ENCODE results near the gene FSTL3.

Gene FSTL3

DNA sequence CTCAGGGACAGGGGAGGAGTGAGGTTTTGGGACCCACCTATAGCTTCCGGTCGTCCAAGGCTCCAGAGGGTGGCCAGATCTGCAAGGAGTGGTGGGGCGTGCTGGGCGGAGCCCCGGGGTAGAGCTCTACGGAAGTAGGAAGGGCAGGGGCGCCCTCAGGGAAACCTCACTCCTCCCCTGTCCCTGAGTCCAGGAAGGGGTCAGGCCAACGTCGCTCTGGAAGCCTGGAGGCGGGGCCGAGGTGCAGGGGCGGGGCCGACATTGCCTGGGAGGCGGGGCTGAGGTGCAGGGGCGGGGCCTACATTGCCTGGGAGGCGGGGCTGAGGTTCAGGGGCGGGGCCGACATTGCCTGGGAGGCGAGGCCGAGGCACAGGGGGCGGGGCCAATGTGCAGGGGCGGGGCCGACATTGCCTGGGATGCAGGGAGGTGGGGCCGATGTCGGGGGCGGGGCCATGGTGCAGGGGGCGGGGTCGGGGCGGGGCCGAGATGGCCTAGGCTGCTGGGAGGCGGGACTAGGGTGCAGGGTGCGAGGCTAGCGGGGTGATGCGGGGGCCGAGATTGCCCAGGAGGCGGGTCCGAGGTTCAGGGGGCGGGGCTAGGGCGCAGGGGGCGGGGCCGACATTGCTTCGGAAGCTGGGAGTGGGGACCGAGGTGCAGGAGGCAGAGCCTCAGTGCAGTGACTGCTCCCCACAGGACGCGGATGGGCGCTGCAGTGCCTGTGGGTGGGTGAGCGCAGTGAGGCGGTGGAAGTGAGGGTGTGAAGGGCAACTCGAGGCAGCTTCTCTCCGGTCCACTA is 27.7 kb downstream of the FSTL3 start:
- DNase-seq (ENCODE audit: low spot score) = peak; percentile 81
- TF ChIP-seq, protein P1, sequence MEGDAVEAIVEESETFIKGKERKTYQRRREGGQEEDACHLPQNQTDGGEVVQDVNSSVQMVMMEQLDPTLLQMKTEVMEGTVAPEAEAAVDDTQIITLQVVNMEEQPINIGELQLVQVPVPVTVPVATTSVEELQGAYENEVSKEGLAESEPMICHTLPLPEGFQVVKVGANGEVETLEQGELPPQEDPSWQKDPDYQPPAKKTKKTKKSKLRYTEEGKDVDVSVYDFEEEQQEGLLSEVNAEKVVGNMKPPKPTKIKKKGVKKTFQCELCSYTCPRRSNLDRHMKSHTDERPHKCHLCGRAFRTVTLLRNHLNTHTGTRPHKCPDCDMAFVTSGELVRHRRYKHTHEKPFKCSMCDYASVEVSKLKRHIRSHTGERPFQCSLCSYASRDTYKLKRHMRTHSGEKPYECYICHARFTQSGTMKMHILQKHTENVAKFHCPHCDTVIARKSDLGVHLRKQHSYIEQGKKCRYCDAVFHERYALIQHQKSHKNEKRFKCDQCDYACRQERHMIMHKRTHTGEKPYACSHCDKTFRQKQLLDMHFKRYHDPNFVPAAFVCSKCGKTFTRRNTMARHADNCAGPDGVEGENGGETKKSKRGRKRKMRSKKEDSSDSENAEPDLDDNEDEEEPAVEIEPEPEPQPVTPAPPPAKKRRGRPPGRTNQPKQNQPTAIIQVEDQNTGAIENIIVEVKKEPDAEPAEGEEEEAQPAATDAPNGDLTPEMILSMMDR (IDR thresholded peaks at IDR 0.05; ENCODE audit: extremely low read depth, missing control alignments) = no peak

DNA sequence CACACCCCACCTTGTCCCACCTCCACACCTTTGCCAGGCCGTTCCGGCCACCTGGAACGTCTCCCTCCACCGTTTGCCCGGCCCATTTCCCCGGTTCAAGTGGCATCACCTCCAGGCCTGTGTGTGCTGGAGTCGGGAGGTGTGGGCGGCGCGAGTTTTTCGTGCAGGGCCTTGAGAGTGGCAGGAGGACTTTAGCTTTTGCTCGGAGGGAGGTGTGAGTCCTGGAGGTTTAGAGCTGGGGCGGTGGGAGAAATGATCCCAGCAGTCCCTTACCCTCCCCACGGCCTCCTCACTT is 28.2 kb downstream of the FSTL3 start:
- TF ChIP-seq, protein P1 (IDR thresholded peaks at IDR 0.05; ENCODE audit: extremely low read depth, missing control alignments) = no peak
- DNase-seq (ENCODE audit: low spot score) = no peak

DNA sequence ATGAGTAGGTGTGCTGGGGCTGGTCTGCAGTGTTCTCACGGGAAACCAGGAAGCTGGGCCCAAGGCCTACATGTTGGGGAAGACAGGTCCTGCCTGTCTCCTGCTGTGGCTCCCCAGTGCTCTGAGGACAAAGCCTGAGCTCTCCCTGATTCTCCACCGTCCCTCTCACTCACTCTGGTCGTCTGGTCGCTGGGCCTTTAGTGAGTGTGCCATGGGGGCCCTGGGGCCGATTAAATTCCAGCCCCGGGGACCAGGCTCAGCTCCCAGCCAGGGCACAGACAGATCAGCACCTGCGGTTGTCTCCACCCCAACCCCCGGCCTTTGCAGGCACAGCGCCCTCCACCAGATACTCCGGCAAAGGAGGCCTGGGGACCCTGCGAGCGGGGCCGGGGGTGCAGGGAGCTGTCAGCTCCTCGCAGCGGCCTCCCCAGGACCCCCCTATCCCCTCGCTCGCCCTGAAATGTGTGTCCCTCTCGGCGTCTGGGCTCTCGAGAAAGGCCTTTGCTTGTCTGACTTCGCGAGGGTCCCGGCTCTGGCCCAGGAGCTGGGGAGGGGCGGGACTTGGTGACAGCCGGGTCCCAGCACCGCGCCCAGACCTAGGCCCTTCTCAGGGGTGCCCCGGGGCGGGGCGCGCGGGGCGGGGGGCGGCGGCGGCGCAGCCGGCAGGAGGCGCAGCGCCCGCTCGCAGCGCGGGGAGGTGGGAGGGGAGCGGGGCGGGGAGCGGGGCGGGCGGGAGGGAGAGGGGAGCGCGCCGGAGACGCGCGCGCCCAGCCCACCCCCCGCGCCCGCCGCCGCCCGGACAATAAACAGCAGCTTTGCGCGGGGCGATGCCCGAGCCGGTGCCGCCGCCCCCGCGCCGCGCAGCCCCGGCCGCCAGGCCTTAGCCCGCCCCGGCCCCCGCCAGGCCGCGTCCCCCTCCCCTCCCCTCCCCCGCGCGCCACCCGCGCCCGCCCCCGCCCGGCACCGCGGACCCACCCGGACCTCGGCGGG is 32.3 kb downstream of the FSTL3 start, which contains the start of gene PALM:
PALM (plus strand) TSS at position 782 of the 990 bp plus-strand sequence. CDS start 212 bp downstream, outside the sequence.
- TF ChIP-seq, protein P1 (IDR thresholded peaks at IDR 0.05; ENCODE audit: extremely low read depth, missing control alignments) = no peak
- DNase-seq (ENCODE audit: low spot score) = no peak

DNA sequence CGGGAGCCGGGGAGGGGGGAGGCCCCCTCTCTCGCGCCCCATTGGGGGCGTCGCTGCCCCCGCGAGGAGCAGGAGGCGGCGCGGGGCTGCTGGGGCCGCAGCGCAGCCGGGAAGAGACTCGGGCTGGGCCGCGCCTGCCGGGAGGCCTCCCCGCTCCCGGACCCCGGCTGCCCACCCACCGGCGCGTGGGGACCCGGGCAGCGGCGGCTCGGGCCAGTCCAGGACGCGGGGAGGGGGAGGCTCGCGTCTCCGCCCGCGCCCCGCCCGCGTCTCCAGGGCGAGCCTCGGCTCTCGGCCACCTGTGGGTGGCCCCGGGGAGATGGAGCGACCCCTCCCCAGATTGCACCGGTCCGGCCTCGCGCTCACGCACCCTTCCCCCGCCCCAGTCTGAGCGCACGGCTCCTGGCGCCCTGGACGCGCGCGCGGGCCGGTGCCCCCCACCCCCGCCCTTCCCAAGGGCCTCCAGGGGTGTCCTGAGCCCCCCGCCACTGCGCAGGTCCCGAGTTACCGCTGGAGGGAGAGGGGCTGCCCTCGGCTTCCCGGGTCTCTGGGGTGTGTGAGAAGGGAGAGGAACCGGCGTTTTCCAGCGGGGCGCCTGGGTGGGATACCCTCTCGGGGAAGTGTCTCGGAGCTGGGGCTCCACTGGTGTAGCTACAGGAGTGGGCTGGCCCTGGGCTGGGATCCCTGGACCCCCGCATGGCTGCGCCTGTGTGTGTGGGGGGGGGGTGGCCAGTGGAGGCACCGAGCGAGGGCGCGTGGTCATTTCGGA is 33.2 kb downstream of the FSTL3 start:
- TF ChIP-seq, protein P1 (IDR thresholded peaks at IDR 0.05; ENCODE audit: extremely low read depth, missing control alignments) = no peak

DNA sequence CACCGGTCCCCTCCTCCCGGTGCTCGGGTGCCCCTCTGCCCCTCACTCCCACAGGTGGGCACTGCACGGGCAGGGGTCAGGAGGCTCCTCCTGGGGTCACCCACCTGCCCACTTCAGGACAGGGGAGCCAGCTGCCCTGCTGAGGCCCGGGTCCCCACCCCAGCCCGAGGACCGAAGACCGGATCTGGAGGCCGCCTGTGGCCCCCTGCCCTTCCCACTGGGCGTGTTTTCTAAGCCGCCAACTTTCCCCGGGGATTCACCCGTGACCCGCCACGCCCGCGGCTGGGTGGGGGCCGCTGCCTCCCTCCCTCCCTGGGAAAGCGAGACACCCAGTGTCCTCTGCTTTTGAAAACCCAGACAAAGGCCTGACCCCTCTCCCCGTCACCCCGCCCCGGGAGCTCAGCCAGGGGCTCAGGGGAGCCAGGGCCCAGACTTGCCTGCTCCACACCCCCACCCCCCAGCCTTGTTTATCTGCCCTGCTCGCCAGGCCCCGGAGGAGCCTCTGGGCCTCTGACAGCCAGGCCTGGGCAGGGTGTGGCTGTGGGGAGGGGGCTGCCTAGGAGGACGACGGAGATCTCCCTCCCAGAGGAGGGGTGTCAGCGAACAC is 33.9 kb downstream of the FSTL3 start:
- no peak for DNase-seq (ENCODE audit: low spot score)
- TF ChIP-seq, protein P1 (IDR thresholded peaks at IDR 0.05; ENCODE audit: extremely low read depth, missing control alignments) = no peak

More for the DNA sequence above, 33.2 kb downstream of the FSTL3 start:
- no peak for DNase-seq (ENCODE audit: low spot score)

DNA sequence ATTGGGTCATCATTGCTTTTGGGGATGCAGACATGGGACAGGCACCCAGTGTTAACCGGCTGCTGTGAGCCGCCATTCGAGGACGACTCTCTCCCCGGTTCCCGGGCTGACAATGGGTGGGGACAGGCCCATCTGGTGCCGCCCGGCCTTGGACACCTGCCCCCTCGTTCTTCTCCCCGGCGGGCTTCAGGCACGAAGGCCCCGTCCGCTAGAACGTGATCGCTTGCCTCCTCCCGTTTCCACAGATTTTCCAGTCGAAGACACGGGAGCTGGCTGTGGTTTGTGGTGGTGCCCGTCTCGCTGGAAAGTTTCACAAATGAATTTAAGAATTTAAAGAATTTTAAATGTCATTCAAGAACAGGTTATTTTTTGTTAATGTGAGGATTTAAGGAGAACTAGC is 34.6 kb downstream of the FSTL3 start:
- no peak for DNase-seq (ENCODE audit: low spot score)
- TF ChIP-seq, protein P1 (IDR thresholded peaks at IDR 0.05; ENCODE audit: extremely low read depth, missing control alignments) = no peak

All from GM20000 (cell line).